Measurements from ENCODE around the gene SLC49A3.

DNA sequence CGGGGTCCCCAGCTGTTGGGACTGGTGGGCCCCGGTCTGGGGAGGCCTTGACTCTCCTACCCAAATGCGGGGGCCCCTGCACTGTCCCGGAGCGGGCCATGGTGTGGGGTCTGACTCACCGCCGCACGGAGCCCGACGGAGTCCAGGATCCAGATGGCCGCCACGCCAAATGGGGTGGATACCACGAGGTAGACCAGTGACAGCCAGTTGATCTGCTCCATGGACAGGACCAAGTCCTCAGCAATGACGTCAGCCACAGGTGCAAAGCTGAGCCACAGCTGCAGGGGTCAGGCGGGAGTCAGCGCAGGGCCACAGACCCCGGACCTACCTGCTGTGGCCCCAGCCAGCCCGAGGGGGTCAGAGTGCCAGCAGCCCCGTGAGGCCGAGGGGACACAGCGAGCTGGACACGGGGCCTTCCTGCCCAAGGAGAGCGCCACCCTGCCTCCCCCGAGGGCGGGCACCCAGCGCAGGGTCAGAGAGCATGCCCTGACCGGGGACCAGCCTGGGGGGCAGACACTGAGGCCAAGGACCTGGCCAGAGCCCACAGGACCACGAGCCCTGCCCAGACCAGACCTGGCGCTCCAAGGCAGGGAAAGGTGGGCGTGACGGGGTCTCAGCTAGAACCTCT is 2.4 kb downstream of the SLC49A3 start:
- TF ChIP-seq, protein P1, sequence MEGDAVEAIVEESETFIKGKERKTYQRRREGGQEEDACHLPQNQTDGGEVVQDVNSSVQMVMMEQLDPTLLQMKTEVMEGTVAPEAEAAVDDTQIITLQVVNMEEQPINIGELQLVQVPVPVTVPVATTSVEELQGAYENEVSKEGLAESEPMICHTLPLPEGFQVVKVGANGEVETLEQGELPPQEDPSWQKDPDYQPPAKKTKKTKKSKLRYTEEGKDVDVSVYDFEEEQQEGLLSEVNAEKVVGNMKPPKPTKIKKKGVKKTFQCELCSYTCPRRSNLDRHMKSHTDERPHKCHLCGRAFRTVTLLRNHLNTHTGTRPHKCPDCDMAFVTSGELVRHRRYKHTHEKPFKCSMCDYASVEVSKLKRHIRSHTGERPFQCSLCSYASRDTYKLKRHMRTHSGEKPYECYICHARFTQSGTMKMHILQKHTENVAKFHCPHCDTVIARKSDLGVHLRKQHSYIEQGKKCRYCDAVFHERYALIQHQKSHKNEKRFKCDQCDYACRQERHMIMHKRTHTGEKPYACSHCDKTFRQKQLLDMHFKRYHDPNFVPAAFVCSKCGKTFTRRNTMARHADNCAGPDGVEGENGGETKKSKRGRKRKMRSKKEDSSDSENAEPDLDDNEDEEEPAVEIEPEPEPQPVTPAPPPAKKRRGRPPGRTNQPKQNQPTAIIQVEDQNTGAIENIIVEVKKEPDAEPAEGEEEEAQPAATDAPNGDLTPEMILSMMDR (IDR thresholded peaks at IDR 0.05 in 4 of 5, conservative IDR thresholded peaks at IDR 0.05 in 1 of 5), result no peak
- no peak for TF ChIP-seq POLR2A (IDR thresholded peaks at IDR 0.05)

All from gastrocnemius medialis (tissue), 4 donors.